ENCODE data around the gene SPRYD4.

The SPRYD4 gene

GRCh38 chr12:56528846-56529245, 60.5 kb downstream of the SPRYD4 start:
- H3K79me1 ChIP-seq (ENCODE audit: low read depth, low read length), result no peaks in the 10 kb centered on the region
- no CpG with 5 or more reads among the region's 1 CpG for WGBS, 2 donors (ENCODE audit: extremely low coverage in 2 of 2, insufficient read length in 2 of 2, insufficient replicate concordance in 1 of 2)
- no peaks in the 10 kb centered on the region for H3K27me3 ChIP-seq (ENCODE audit: control insufficient read depth in 3 of 3, insufficient read depth in 3 of 3, low read depth in 1 of 3, low read length in 3 of 3)
- no peak overlapping the region for H2AK5ac ChIP-seq (ENCODE audit: low read depth, low read length)
- no peak overlapping the region for H2BK120ac ChIP-seq (ENCODE audit: low read depth, low read length)
- no peak overlapping the region for H3K4me2 ChIP-seq (ENCODE audit: insufficient read depth, low read length, poor library complexity, severe bottlenecking)
- H3K9ac ChIP-seq (ENCODE audit: low read depth, low read length, poor library complexity), result no peak overlapping the region
- DNase-seq (ENCODE audit: low spot score), result no peak
- H3K4ac ChIP-seq (ENCODE audit: low read length), result no peak overlapping the region
- no peak overlapping the region for H3K4me3 ChIP-seq (ENCODE audit: low read length in 2 of 2)
- no peak overlapping the region for H2BK15ac ChIP-seq (ENCODE audit: low read length)
- H3K36me3 ChIP-seq (replicated peaks in 1 of 2; ENCODE audit: control insufficient read depth in 2 of 2, insufficient read depth in 2 of 2, low read length in 2 of 2), result no peaks in the 10 kb centered on the region
- no peak overlapping the region for H3K27ac ChIP-seq (replicated peaks; ENCODE audit: low read length)
- H3K9me3 ChIP-seq (replicated peaks in 1 of 2; ENCODE audit: control insufficient read depth in 2 of 2, insufficient read depth in 1 of 2, low read depth in 1 of 2, low read length in 2 of 2), result no peaks in the 10 kb centered on the region
- no peak overlapping the region for H2BK12ac ChIP-seq (ENCODE audit: low read length)
- no peak overlapping the region for H3K18ac ChIP-seq (ENCODE audit: low read length)
- H2BK5ac ChIP-seq (ENCODE audit: low read length), result no peak overlapping the region
- H4K8ac ChIP-seq (ENCODE audit: low read depth, low read length), result no peak overlapping the region
- no peak overlapping the region for H2AFZ ChIP-seq (ENCODE audit: low read length)
- no peak overlapping the region for H3K23ac ChIP-seq (ENCODE audit: low read depth, low read length, poor library complexity)
- H3K14ac ChIP-seq (ENCODE audit: low read length), result no peak overlapping the region
- H4K91ac ChIP-seq (ENCODE audit: low read depth, low read length, poor library complexity), result no peak overlapping the region
- no peaks in the 10 kb centered on the region for H3K4me1 ChIP-seq (ENCODE audit: control insufficient read depth in 2 of 2, insufficient read depth in 1 of 2, low read depth in 1 of 2, low read length in 2 of 2)
